Head of caudate nucleus (tissue), 42 donors: ENCODE results near the gene ZBTB38.

Experiments
- DNase-seq, 42 donors: peaks; one replicate each; pipeline versions ENCODE4 v3.0.0 to v3.0.0-alpha.2; 2020 to 2021; ENCODE audit warnings: mixed read lengths in 7 of 42
- intact Hi-C: fragments of 100-400 bp; cut with DNase I; formaldehyde crosslinking; loops from one replicate; pipeline ENCODE4 v1.15.0; 2022

ZBTB38 gene

DNA sequence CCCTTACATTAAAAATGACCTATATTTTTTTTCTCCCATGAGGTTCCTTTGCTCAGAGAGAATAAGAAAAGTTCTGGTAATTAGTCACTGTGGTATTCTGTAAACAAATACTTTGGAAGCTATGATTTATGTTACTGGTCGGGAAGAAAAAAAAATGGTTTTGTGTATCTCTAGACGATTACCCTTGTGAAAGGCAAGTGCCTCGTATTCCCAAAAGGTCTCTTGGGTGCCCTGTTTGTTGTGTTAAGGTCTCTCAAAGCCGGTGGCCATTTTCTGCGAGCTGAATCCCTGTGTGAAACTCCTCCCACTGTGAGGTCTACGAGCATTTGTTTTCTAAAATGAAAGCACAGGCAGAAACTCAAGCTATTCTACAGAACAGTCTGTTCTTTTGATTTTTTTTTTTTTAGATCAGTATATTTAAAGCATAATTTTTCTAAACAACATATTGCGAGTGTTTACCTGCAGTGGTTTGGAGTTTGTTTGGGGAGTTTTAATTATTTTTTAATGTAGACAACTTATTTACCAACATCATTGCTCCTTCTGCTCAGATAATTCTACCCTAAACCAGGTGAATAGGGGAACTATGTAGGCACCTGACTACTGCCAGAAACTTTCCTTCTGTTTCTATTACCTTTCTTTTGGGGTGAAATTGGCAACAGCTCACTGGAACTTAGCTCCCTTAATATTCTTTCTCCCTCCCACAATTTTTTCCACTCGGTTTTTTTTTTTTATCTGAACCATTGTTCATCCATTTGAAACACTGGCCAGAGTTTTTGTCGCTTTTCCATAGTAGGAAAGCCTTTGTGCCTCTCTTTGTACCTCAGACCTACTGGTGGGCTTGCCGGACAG lies 44.0 kb downstream of the ZBTB38 start:
- intact Hi-C loops, result loop anchor here (5.0 kb wide), 1 partner anchor 45 kb away; the partner anchor contains the start of gene ZBTB38
- DNase-seq, result peak in 38 of 42 donors; percentile 28 to 82 (median 56)

DNA sequence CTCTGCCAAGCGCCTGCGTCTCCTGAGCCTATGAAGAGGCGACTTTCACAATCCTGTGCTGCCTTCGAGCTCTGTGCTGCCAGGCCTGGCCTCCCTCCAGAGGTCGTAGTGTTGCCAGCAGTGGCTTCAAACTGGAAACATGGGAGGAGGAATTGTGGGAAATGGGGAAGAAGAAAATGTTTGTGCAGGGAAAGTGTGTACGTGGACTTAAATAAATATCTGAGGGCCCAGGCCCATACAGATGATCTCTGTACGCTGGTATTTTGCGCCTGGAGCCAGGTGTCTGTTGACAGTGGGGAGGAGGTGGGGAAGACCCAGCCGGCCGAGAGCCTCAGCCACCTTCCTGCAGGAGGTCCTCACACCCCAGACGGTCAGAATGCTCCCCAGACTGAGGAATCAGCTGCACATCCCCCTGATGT lies 44.6 kb downstream of the ZBTB38 start:
- intact Hi-C loops, result loop anchor here (5.0 kb wide), 1 partner anchor 46 kb away; the partner anchor contains the start of gene ZBTB38
- DNase-seq, result peak; percentile 73 to 94 (median 88)

- intact Hi-C loops, result loop anchor here (5.0 kb wide), 1 partner anchor 46 kb away; the partner anchor contains the start of gene ZBTB38
Observed at GRCh38 chr3:141413391-141413790, 45.1 kb downstream of the ZBTB38 start.

GRCh38 chr3:141413801-141414689 lies 45.7 kb downstream of the ZBTB38 start:
- DNase-seq, result peak in 1 of 42 donors; percentile 47
- intact Hi-C loops, result loop anchor here (5.0 kb wide), 1 partner anchor 47 kb away; the partner anchor contains the start of gene ZBTB38

More at GRCh38 chr3:141413391-141413790, 45.1 kb downstream of the ZBTB38 start:
- DNase-seq, result peak in 3 of 42 donors; percentile 41 to 43 (median 42)

- DNase-seq, result peak in 1 of 42 donors; percentile 36
- intact Hi-C loops, result loop anchor here (5.0 kb wide), 1 partner anchor 48 kb away; the partner anchor contains the start of gene ZBTB38
Observed at GRCh38 chr3:141414800-141415462, 46.6 kb downstream of the ZBTB38 start.

- DNase-seq, result peak in 1 of 42 donors; percentile 20
- intact Hi-C loops, result no loop called here
Observed at GRCh38 chr3:141415953-141416352, 47.6 kb downstream of the ZBTB38 start.
